Measurements from ENCODE around the gene KIFAP3.
A peak's percentile ranks its signal among the peaks of the same experiment; 100 is the strongest.
"Not testable (repeated sequence)": the region's sequence is repeated elsewhere in the genome, so short reads cannot be mapped to it uniquely, and the experiment has no call there.

Gene KIFAP3

GRCh38 chr1:170063109-170063826 is 11.2 kb downstream of the KIFAP3 start:
- DNase-seq (ENCODE audit: low read depth, low spot score), result no peak

- not testable (repeated sequence) for DNase-seq (ENCODE audit: low read depth, low spot score)
Measured at GRCh38 chr1:170061676-170062075, 12.8 kb downstream of the KIFAP3 start.

GRCh38 chr1:170060015-170060520 is 14.4 kb downstream of the KIFAP3 start:
- DNase-seq (ENCODE audit: low read depth, low spot score), result not testable (repeated sequence)

GRCh38 chr1:170049176-170049800 is 25.2 kb downstream of the KIFAP3 start:
- no peak for DNase-seq (ENCODE audit: low read depth, low spot score)

GRCh38 chr1:170048515-170048914 is 26.0 kb downstream of the KIFAP3 start:
- no peak for DNase-seq (ENCODE audit: low read depth, low spot score)

GRCh38 chr1:170044187-170044586 is 30.3 kb downstream of the KIFAP3 start:
- DNase-seq (ENCODE audit: low read depth, low spot score), result no peak

- DNase-seq (ENCODE audit: low read depth, low spot score), result no peak
Measured at GRCh38 chr1:170041423-170042192, 32.9 kb downstream of the KIFAP3 start.

GRCh38 chr1:170032531-170033280 is 41.8 kb downstream of the KIFAP3 start:
- DNase-seq (ENCODE audit: low read depth, low spot score), result no peak

- no peak for DNase-seq (ENCODE audit: low read depth, low spot score)
Measured at GRCh38 chr1:170030212-170030611, 44.3 kb downstream of the KIFAP3 start.

- DNase-seq (ENCODE audit: low read depth, low spot score), result no peak
Measured at GRCh38 chr1:170027760-170028159, 46.7 kb downstream of the KIFAP3 start.

- no peak for DNase-seq (ENCODE audit: low read depth, low spot score)
Measured at GRCh38 chr1:170020859-170021258, 53.6 kb downstream of the KIFAP3 start.

GRCh38 chr1:170017478-170017877 is 57.0 kb downstream of the KIFAP3 start:
- DNase-seq (ENCODE audit: low read depth, low spot score), result no peak

- no peak for DNase-seq (ENCODE audit: low read depth, low spot score)
Measured at GRCh38 chr1:170012920-170013319, 61.6 kb downstream of the KIFAP3 start.

GRCh38 chr1:170010443-170010842 is 64.1 kb downstream of the KIFAP3 start:
- peak; percentile 53 for DNase-seq (ENCODE audit: low read depth, low spot score)

- DNase-seq (ENCODE audit: low read depth, low spot score), result no peak
Measured at GRCh38 chr1:170009551-170009950, 64.9 kb downstream of the KIFAP3 start.

GRCh38 chr1:170008745-170009144 is 65.8 kb downstream of the KIFAP3 start:
- DNase-seq (ENCODE audit: low read depth, low spot score), result not testable (repeated sequence)

- DNase-seq (ENCODE audit: low read depth, low spot score), result not testable (repeated sequence)
Measured at GRCh38 chr1:170003270-170003835, 71.1 kb downstream of the KIFAP3 start.

GRCh38 chr1:170001266-170001665 is 73.2 kb downstream of the KIFAP3 start:
- no peak for DNase-seq (ENCODE audit: low read depth, low spot score)

GRCh38 chr1:169999761-170000160 is 74.7 kb downstream of the KIFAP3 start:
- no peak for DNase-seq (ENCODE audit: low read depth, low spot score)

- DNase-seq (ENCODE audit: low read depth, low spot score), result peak; percentile 92
Measured at GRCh38 chr1:169999331-169999741, 75.2 kb downstream of the KIFAP3 start.

- DNase-seq (ENCODE audit: low read depth, low spot score), result no peak
Measured at GRCh38 chr1:169995993-169996392, 78.5 kb downstream of the KIFAP3 start.
